ENCODE results near the gene WDR45. TPM values are rescaled to one million over a fixed set of nuclear protein-coding genes. Genes with fewer than 3 reads are reported as not detected.

Gene WDR45
- polyA plus RNA-seq, 1 experiment, result 165 TPM

DNA sequence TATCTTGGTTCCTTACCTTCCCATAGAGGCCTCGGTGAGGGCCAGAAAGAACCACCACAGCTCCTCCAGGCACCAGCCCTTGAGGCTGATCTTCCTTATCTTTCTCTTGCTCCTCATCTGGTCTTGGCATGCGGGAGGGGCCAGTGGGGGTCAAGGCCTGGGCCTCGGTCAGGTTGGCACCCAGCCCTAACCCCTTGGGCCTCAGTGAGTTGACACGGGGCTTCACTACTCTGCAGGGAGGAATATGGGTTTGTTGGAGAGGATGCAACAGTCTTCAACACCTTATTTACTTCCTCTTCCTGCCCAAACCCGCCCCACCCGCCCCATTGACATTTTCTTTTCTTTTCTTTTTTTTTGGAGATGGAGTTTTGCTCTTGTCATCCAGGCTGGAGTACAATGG is 37.9 kb upstream of the WDR45 start:
- DNase-seq (ENCODE audit: low read depth), result no peak
- ChIA-PET POLR2A (no interaction called here), CTCF (no interaction called here)
- Histone ChIP-seq H3K27me3 (ENCODE audit: control insufficient read depth, insufficient read depth, low read length) (no peaks in the 10 kb centered on the region), H3K36me3 (ENCODE audit: control insufficient read depth, insufficient read depth, low read length) (peaks cover 18% of the 10 kb centered on the region), H3K4me3 (ENCODE audit: low read depth, low read length) (no peak overlapping the region)
- TF ChIP-seq CTCF (IDR thresholded peaks at IDR 0.05; ENCODE audit: insufficient read depth, low read depth, low read length), result no peak

GRCh38 chrX:49116716-49117115 is 37.0 kb upstream of the WDR45 start:
- no peak for TF ChIP-seq CTCF (IDR thresholded peaks at IDR 0.05; ENCODE audit: insufficient read depth, low read depth, low read length)
- Histone ChIP-seq H3K36me3 (ENCODE audit: control insufficient read depth, insufficient read depth, low read length) (peaks cover 18% of the 10 kb centered on the region), H3K4me3 (ENCODE audit: low read depth, low read length) (no peak overlapping the region), H3K27me3 (ENCODE audit: control insufficient read depth, insufficient read depth, low read length) (no peaks in the 10 kb centered on the region)
- ChIA-PET CTCF (no interaction called here), POLR2A (no interaction called here)
- no peak for DNase-seq (ENCODE audit: low read depth)

GRCh38 chrX:49116076-49116475 is 36.4 kb upstream of the WDR45 start:
- Histone ChIP-seq H3K36me3 (ENCODE audit: control insufficient read depth, insufficient read depth, low read length) (peaks cover 15% of the 10 kb centered on the region), H3K27me3 (ENCODE audit: control insufficient read depth, insufficient read depth, low read length) (no peaks in the 10 kb centered on the region), H3K4me3 (ENCODE audit: low read depth, low read length) (no peak overlapping the region)
- ChIA-PET CTCF (no interaction called here), POLR2A (no interaction called here)
- no peak for DNase-seq (ENCODE audit: low read depth)
- no peak for TF ChIP-seq CTCF (IDR thresholded peaks at IDR 0.05; ENCODE audit: insufficient read depth, low read depth, low read length)

DNA sequence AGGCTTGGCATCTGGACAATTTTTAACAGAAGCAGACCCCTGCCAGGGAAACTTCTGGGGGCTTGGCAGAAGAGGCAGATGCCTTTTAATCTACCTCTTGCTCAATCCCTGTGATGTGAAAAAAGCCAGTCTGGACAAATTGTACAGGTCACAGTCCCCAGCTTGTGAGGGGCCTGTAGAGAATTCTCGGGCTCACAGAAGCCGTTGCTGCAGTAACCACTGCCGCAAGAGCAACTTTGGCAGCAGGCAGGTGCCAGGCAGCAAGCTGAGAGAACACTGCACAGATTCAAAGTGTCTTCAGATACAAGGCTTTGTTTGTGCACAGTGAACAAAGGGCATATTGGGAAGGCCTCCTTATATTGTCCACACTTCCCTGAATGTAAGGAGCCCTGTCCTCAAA is 32.1 kb upstream of the WDR45 start:
- ChIA-PET POLR2A (interaction anchor here (0.6 kb wide), 1 partner anchor 80 kb away, joined by 5 read pairs; no protein-coding TSS in a partner anchor), CTCF (no interaction called here)
- TF ChIP-seq CTCF (IDR thresholded peaks at IDR 0.05; ENCODE audit: insufficient read depth, low read depth, low read length), result no peak
- H3K27me3 ChIP-seq (ENCODE audit: control insufficient read depth, insufficient read depth, low read length), result no peaks in the 10 kb centered on the region
- no peak for DNase-seq (ENCODE audit: low read depth)
- H3K4me3 ChIP-seq (ENCODE audit: low read depth, low read length), result no peak overlapping the region
- peaks cover 11% of the 10 kb centered on the region for H3K36me3 ChIP-seq (ENCODE audit: control insufficient read depth, insufficient read depth, low read length)

GRCh38 chrX:49110417-49110816 is 30.7 kb upstream of the WDR45 start:
- Histone ChIP-seq H3K36me3 (ENCODE audit: control insufficient read depth, insufficient read depth, low read length) (peaks cover 6% of the 10 kb centered on the region), H3K4me3 (ENCODE audit: low read depth, low read length) (no peak overlapping the region), H3K27me3 (ENCODE audit: control insufficient read depth, insufficient read depth, low read length) (no peaks in the 10 kb centered on the region)
- TF ChIP-seq CTCF (IDR thresholded peaks at IDR 0.05; ENCODE audit: insufficient read depth, low read depth, low read length), result no peak
- DNase-seq (ENCODE audit: low read depth), result no peak
- POLR2A ChIA-PET, result no interaction called here
- CTCF ChIA-PET, result no interaction called here
